GM21825 (cell line): Measurements from ENCODE around the gene PYGB.

ENCODE experiments used
- ATAC-seq: cut with Tn5 transposase; IDR thresholded peaks from one replicate; pipeline ENCODE4 v1.9.1; 2021; ENCODE audit warnings: mild to moderate bottlenecking, moderate library complexity; ENCODE audit not compliant: unreplicated experiment

Gene PYGB

DNA sequence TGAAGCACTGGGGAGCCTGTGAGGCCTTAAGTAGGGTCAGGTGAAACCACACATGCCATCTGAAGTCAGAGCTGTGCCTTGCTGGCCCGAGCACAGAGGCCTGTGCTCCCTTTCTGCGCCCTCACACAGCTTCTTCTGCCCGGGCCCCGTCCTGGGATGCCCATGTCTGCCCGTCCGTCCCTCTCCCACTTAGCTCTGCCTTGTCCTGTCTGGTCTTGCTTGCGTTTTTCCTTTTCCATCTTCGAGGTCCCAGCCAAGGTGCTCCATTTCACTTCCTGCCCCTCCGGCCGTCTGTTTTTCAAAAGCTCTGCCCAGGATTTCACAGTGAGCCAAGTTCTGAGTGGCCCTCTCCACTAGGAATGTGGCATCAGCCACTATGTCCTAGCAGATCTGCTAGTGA is 45.6 kb downstream of the PYGB start:
- ATAC-seq, result no peak

DNA sequence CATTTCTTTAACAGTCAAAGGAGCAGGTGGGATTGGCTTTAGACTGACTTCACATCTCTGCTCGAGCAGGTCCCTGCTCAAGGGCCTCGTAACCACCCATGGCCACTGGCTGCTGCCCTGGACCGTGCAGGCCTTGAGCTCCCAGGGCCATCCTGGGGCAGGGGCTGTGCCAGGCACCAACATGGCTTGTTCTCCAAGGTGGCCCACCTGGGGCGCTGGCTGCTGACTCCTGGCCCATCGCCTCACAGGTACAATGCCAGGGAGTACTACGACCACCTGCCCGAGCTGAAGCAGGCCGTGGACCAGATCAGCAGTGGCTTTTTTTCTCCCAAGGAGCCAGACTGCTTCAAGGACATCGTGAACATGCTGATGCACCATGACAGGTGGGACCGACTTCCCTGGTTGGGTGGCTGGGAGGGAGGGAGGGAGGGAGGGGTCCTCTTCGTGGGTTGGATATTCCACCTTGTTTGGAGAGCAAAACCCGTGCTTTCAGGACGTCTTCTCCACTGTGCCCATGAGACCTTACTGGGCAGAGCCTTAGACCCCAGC is 46.1 kb downstream of the PYGB start:
- ATAC-seq, result no peak

DNA sequence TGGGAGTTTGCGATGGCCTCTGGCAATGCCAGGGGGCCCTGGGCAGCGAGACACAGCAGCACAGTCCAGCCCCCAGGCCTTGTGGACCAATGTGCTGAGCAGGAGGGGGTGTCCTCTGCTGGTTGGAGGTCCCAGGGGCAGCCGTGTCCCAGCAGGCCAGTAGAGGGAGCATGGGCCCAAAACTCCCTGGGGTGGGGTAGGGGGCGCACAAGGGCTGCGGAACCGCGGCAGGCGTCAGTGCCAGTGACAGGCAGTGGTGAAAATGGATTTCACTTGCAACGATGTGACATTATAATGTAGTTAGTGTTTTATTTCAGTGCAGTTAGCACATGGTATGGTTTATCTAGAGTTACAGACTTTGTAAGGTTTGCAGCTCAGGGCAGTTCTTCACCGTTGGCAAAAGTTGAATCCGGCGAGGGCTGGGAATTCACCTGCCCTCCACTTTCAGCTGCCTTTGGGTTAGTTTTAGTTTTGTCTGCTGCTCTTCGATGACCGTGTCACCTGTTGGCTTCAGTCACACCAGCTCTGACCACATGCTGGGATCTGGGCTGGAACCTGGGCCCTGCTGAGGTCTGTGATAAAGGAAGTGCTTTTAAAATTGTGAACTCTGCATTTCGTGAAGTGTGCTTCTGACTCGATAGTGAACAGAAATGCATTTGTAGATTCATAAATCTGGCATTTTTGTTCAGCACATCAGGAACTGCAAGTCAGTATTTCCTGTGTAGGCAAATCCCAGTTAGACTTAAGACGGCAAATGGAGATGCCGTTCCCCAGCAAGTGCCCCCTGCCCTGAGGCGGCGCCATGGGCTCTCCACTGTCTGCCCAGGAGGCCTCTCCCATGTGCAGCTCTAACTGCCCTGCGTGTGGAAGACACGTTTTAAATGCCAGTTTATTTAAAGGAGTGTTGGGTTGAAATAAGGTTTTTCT is 46.8 kb downstream of the PYGB start:
- ATAC-seq, result peak; percentile 35

DNA sequence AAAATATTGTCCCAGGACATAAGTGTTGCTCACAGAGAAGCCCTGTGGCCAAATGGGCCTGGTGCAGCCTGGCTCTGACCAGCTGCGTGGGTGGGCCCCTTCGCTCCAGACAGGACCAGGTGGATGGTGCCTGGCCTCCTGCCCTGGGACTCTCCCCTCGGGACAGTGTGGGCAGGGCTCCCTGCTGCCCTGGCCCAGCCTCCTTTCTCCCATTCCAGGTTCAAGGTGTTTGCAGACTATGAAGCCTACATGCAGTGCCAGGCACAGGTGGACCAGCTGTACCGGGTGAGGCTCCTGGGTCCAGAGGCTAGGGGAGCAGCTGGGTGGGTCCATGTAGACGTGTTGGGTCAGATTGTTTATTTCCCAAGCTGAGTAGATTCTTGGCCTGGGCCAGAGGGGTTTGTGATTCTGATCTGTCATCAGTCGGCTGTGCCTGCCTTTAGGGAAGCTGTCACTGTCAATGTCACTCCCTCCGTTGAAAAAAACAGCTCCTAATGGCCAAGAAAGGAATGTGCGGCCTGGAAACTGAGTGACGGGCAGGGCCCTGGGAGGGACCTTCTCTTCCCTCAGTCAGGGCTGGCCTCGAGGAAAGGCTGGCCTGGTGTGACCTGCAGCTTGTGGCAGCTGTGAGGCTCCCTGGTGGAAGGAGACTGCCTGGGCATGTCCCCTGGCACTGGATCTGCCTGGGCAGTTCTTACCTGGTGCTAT is 47.7 kb downstream of the PYGB start:
- no peak for ATAC-seq

DNA sequence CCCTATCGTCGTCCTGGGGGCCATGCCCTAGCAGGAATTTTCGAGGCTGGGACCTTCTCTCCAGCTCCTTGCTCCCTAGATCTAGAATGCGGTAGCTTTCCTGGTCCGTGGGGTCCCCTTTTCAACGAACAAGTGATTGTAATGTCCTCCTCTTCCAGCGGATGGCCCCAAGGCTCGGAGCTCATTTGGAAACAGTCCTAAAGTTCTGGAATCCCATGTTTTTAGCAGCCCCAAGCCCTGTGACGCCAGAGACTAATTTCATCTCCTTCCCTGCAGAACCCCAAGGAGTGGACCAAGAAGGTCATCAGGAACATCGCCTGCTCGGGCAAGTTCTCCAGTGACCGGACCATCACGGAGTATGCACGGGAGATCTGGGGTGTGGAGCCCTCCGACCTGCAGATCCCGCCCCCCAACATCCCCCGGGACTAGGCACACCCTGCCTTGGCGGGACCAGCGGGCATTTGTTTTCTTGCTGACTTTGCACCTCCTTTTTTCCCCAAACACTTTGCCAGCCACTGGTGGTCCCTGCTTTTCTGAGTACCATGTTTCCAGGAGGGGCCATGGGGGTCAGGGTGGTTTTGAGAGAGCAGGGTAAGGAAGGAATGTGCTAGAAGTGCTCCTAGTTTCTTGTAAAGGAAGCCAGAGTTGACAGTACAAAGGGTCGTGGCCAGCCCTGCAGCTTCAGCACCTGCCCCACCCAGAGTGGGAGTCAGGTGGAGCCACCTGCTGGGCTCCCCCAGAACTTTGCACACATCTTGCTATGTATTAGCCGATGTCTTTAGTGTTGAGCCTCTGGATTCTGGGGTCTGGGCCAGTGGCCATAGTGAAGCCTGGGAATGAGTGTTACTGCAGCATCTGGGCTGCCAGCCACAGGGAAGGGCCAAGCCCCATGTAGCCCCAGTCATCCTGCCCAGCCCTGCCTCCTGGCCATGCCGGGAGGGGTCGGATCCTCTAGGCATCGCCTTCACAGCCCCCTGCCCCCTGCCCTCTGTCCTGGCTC is 48.5 kb downstream of the PYGB start:
- ATAC-seq, result no peak

DNA sequence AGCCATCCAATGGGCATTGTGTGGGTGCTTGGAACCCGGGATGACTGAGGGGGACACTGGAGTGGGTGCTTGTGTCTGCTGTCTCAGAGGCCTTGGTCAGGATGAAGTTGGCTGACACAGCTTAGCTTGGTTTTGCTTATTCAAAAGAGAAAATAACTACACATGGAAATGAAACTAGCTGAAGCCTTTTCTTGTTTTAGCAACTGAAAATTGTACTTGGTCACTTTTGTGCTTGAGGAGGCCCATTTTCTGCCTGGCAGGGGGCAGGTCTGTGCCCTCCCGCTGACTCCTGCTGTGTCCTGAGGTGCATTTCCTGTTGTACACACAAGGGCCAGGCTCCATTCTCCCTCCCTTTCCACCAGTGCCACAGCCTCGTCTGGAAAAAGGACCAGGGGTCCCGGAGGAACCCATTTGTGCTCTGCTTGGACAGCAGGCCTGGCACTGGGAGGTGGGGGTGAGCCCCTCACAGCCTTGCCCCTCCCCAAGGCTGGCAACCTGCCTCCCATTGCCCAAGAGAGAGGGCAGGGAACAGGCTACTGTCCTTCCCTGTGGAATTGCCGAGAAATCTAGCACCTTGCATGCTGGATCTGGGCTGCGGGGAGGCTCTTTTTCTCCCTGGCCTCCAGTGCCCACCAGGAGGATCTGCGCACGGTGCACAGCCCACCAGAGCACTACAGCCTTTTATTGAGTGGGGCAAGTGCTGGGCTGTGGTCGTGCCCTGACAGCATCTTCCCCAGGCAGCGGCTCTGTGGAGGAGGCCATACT is 49.4 kb downstream of the PYGB start:
- ATAC-seq, result peak; percentile 61

DNA sequence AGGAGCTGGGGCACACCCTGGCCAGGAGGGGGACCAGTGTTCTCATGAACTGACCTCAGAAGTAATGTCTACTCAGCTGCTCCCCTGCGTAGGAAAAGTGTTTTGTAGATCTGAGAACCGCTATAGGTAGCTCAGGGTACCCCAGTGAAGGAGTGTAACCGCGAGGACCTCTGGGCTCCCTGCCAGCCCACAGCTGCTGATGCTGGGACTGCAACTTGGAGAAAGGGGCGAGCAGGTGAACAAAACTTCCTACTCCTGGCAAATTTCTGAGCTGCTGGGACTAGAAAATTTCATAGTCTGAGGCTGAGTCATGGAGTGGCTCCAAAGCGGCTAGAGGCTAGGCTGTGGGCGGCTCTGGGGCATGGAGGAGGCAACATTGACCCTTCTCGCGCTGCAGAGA is 51.9 kb downstream of the PYGB start:
- ATAC-seq, result no peak

DNA sequence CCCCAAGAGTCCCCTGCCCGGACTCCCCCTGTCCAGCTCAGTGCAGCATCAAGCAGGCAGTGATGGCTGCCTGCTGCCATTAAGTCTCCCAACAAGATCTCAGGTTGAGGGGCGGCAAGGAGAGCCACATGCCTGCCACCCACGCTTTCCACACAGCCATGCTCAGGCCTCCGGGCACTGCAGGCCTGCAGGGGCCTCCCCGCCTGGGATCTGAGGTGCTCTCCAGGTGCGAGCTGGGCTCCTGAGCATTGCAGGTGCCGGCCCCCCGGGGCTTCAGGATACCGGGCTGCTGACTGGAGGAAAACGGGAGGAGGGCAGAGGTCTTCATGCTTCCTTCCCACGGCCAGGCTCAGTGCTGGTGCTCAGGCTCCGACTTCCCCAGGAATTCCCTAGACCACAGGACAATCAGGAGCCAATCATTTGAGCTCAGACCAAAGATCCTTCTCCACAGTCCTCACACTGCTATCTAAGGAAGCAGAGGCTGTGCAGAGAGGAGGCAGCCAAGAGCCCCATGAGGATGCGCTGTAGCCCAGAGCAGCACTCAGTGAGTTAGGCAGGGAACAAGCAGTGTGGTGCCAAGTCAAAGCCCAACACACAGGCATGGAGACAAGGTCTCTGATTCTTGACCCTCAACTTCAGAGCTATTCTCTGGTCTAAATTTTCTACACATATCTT is 52.7 kb downstream of the PYGB start:
- no peak for ATAC-seq

DNA sequence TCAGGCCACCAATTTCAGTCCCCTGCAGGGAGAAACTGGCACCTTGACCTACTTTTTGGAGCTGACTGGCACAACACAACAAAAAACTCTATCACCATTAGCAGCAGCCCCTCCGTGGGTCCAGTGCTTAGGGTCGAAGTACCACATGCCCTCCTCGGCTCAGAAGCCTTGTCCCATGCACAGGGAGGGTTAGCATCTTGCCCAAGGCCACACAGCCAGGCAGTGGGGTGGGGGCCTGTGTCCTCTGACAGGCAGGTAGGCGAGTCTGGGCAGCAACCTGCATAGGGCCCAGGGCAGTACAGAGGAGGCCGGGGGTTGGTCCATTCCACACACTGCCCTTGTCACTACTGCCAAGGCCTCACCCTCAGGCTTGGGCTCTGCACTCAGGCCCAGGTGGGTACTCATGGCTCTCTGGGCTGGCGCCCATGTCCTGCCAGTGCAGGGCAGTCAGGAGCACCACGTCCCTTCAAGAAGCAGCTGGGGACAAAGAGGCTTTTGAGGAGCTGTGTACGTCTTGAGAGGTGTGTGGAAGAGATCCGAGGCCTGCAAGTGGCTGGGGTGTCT is 53.6 kb downstream of the PYGB start:
- no peak for ATAC-seq

DNA sequence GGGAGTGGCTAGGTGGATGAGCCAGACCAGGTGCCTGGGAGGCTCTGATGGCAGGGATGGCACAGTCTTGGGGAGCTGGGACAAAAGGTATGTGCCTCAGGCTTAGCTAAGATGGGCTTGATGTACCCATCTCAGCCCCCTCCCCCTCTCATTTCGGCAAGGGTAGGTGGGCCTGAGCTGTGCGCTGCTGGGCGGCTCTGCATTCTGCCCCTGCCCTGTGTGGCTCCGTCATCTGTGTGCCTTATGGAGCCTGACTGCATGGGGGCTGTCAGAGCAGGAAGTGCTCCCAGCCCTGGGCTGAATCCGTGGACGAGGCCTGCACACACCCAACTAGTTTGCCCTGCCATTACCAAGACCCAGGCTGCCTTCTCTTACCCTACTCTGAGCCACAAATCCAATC is 54.7 kb downstream of the PYGB start:
- ATAC-seq, result no peak

DNA sequence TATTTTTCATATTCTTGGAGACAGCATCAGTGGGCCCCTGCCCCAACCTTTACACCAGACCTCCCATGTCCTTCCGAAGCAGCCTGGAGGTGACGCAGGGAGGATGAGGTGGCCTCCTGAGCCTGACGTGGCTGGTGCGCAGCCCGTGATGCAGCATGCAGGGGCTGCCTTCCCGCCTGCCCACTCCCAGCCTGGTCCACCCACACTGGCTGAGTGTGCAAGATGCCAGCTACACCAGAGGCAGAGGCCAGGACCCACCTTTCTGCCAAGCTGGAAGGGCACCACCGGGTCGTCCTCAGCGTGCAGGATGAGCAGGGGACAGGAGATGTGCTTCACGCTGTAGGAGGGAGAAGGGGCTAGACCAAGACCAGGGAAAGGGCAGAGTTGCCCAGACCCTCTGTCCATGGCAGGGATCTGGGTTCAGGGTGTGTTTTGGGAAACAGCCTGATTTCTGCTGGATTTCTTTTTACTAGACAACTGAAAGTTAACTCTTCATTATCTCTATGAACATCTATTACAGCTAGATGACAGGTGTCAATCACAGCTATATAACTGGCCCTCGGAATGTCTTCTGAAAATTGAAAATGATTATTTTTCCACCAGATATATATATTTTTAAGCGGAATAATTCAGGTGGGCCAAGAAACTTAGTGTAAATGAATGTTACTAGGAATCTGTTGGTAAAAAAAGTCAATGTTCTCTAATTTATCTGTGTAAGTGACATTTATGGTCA is 55.6 kb downstream of the PYGB start:
- no peak for ATAC-seq

DNA sequence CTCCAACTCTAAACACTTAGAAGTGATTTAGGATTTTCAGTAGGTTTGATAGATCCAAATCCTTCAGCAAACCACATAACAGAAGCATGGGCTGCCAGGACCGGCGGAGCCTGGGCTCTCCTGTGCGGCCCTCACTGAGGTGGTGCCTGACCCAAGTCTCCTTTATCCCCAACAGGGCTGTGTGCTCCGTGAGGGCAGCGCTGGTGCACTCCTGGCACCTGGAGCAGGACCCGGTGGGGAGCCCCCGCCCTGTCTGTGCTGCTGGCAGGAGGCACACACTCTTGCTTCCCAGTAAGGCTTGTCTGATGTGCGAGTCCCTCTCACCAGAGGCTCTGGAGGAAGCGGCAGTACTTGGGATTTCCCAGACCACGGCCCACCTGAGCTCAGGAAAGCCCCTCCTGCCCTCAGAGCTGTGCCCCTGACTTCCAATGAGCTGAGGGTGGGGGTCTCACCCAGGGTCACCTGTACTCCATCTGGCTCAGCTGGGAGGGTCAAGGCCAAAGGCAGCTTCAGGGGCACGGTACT is 56.2 kb downstream of the PYGB start:
- no peak for ATAC-seq

DNA sequence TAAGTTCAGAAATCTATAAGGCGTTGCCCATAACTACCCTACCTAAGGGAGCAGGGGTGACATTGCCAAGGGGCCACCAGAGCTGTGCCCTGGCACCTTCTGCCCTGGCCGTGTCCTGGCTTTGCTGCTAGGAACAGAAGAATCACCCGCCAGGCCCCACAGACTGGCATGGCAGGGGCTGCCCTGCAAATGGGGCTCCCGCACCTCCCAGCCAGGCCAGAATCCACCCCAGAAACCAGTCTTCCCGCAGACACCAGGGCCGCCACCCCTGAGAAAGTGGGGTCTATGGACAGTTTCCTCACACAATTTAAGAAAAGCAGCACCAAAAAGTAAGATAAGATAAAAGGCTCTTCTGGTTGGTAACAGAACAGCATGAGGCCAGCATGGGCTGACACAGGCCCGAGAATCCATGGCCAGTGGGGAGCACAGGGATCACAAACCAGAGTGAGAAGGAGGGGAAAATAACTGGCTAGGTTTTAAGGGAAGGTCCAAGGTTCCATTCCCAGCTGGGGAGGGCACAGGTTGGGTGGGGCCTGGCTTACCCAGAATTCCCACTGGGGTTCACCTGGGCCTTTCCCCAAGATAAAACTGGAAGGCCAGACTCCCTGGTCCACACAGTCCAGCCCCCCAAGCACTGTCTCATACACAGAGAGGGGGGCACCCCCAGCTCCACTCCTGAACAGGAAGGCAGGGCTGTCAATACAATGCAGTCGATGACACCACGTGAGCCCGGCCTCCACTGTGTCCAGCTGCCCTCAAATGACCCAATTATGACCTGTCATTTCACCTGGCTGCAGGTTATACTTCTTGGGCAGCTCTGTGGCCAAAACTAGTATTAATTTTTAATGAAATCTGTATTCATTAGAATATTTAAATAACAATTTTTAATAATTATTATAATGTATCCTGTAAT is 59.4 kb downstream of the PYGB start:
- no peak for ATAC-seq

DNA sequence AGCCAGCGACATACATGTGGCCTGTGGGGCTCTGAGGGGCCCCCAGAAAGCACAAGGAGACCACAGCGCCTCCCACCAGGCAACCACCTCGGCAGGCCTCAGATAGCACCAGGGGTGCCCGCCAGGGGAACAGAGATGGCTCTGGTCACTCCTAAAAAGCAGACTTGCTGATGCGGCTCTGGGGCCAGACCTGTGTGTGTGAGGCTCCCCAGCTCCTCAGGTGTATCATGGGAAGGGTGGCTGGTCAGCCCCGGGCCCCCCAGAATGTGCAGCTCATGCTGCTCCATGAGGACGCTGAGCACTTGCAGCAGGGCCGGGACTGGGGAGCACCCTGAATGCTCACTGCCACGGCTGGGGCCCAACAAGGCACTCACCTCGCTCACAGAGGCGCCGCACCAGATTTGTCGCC is 60.2 kb downstream of the PYGB start:
- ATAC-seq, result no peak

DNA sequence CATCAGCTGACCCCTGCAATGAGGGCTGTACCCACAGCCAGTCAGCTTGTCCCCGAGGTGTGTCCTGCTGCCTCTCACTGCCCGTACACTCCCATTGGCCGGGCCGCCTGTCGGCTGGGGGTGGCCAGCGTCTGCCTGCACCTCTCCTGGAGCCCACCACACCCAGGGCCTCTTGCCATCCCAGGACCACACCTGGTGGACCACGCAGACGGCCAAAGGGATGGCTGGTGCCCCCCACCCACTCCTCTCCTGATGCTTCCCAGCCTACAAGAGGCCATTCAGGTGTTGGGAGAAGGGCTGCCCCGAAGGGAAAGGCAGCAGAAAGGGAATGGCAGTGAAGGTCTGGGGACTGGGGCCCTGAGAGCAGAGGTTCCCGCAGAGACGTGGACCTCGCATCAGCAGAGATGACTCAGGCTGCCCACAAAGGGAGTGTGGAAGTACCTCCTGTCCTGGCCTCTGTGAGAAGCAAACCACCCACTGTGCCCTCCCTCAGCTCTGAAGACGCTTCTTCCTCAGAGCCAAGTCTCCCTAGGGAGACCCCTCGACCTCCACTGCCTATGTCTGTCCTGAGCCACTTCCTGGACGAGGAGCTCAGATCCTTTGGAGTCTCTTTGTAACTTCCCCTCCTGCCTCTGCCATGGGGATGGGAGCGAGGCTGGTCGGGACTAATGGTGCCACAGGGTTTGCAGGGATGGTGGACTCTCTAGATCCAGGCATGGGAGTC is 60.9 kb downstream of the PYGB start:
- no peak for ATAC-seq
